Spleen (tissue), 11 donors: ENCODE results near the gene KIF17. TPM values are rescaled to one million over a fixed set of nuclear protein-coding genes. Genes with fewer than 3 reads are reported as not detected.

Experiments used
- DNase-seq: peaks from one replicate; pipeline ENCODE4 v3.0.0-alpha.2; 2020
- H3K27ac ChIP-seq, 8 donors: fragments of 200-600 bp; sonication (generic) in 7 of 8; 1 replicate in 4 of 8; 2 replicates in 4 of 8; pipeline versions ENCODE4 v1.5.0 to v1.8.0; 2016 to 2021; ENCODE audit warnings: inconsistent platforms in 4 of 8, mild to moderate bottlenecking in 4 of 8, moderate library complexity in 1 of 8
- H3K27me3 ChIP-seq, 7 donors: fragments of 200-600 bp; sonication (generic) in 6 of 7; replicated peaks in 1 of 7; 1 replicate in 4 of 7; 2 replicates in 3 of 7; pipeline versions ENCODE4 v1.5.0 to v1.8.0; 2016 to 2021; ENCODE audit warnings: inconsistent platforms in 3 of 7, mild to moderate bottlenecking in 1 of 7
- H3K36me3 ChIP-seq, 6 donors: fragments of 200-600 bp; sonication (generic) in 5 of 6; 1 replicate in 4 of 6; 2 replicates in 2 of 6; pipeline versions ENCODE4 v1.5.0 to v1.8.0; 2016 to 2021; ENCODE audit warnings: inconsistent platforms in 2 of 6
- H3K4me1 ChIP-seq, 6 donors: fragments of 200-600 bp; sonication (generic) in 5 of 6; 1 replicate in 3 of 6; 2 replicates in 3 of 6; pipeline versions ENCODE4 v1.5.0 to v1.8.0; 2016 to 2021; ENCODE audit warnings: inconsistent platforms in 3 of 6
- H3K4me3 ChIP-seq, 8 donors: fragments of 200-600 bp; sonication (generic) in 7 of 8; 1 replicate in 4 of 8; 2 replicates in 4 of 8; pipeline versions ENCODE4 v1.5.0 to v1.8.0; 2016 to 2021; ENCODE audit warnings: inconsistent platforms in 4 of 8, mild to moderate bottlenecking in 4 of 8, moderate library complexity in 2 of 8
- H3K9me3 ChIP-seq, 8 donors: fragments of 200-600 bp; sonication (generic) in 7 of 8; 1 replicate in 4 of 8; 2 replicates in 4 of 8; pipeline versions ENCODE4 v1.5.0 to v1.8.0; 2016 to 2021; ENCODE audit warnings: inconsistent platforms in 4 of 8
- POLR2A ChIP-seq, 3 donors: fragments of 450-650 bp; IDR thresholded peaks; one replicate each; pipeline ENCODE4 v1.5.1; 2017; ENCODE audit warnings: antibody characterized with exemption in 3 of 3, mild to moderate bottlenecking in 1 of 3
- POLR2AphosphoS5 ChIP-seq, 3 donors: sonication (generic); formaldehyde crosslinking; IDR thresholded peaks; one replicate each; pipeline ENCODE4 v1.5.1; 2017; ENCODE audit warnings: antibody characterized with exemption in 3 of 3
- WGBS, 5 donors: extraction: QIAGEN DNeasy Blood & Tissue Kit in 3 of 5; methylation state at CpG; one replicate each; pipeline versions ENCODE4 v1.1.5 to v1.1.7; 2013 to 2018; 5-methylcytosine and 5-hydroxymethylcytosine counted together
- intact Hi-C: fragments of 100-400 bp; cut with DNase I; formaldehyde crosslinking; loops from one replicate; pipeline ENCODE4 v1.15.0; 2023; ENCODE audit warnings: low total_unique reads
- polyA plus RNA-seq, 3 donors: library from polyadenylated mRNA; stranded (reverse); fragments of 200-250 nt; gene quantifications; one replicate each; pipeline ENCODE4 v1.2.1, GENCODE V29; 2013
- total RNA-seq, 7 donors: library from RNA; depleted of rRNA in 3 of 7; stranded (reverse); fragments of >200 nt in 3 of 7; fragmentation: NEBNext Ultra II Directional in 4 of 7; extraction: Animal tissue kit (Norgen Biotek cat#: 25700) in 4 of 7; gene quantifications; one replicate each; pipeline versions ENCODE4 v1.1.0 to v1.2.1, GENCODE V29; 2016 to 2021
- TF ChIP-seq, protein P1 (sequence below), 11 experiments: fragments of 200-600 bp in 7 of 11; fragments of 450-650 bp in 4 of 11; sonication (generic) in 4 of 11; IDR thresholded peaks in 8 of 11; conservative IDR thresholded peaks in 3 of 11; 1 replicate in 7 of 11; 2 replicates in 4 of 11; pipeline versions ENCODE4 v1.4.0 to v1.8.0; 2016 to 2021; ENCODE audit warnings: antibody characterized with exemption in 11 of 11, inconsistent platforms in 4 of 11, mild to moderate bottlenecking in 1 of 11
- donor health status: healthy with polysubstance abuse.
- donor health status: DM: no; HTN: no; CAD: no; lungs with moderate emphysema.
- donor health status: DM: no; HTN: no; CAD: no.
- donor health status: Bipolar disorder and iron deficiency.
- donor health status: healthy.
- donor health status: DM: no; HTN: no; CAD: no.
- donor health status: DM: yes; HTN: yes; CAD: no.

The KIF17 gene
- total and polyA plus RNA-seq, 10 donors, result 8.3 to 82.2 (median 47.6) TPM

DNA sequence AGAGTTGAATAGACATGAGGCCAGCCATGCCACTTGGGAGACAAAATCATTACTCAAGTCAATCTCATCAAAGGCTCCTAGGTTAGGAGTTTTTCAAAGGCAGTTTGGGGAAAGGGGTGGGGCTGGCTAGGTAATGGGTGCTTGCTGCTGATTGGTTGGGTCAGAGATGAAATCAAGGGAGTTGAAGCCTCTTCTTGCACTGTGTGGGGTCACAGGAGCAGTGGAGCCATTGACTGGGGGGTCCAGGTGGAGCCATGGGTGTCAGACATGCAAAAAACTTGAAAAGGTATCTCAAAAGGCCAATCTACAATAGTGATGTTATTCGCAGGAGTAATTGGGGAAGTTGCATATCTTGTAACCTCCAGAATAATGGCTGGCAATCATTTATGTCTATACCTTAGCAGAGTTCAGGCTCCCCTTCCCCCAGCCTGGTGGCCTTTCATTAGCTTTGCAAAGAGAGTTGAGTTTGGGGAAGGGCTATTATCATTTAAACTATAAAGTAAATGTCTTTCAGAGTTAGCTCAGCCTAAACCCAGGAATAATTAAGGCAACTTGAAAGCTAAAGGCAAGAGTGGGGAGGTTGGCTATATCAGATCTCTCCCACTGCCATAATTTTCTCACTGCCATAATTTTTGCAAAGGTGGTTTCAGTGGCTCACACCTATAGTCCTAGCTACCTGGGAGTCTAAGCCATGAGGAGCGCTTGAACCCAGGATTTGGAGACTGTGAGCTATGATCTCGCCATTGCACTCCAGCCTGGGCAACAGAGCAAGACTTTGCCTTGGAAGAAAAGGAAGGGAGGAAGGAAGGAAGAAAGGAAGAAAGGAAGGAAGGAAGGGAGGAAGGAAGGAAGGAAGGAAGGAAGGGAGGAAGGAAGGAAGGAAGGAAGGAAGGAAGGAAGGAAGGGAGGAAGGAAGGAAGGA lies 92.4 kb downstream of the KIF17 start:
- Histone ChIP-seq H3K4me1 (no peaks in the 10 kb centered on the region), H3K27ac (no peak overlapping the region), H3K9me3 (peaks cover 0 to 19% (median 0%) of the 10 kb centered on the region in 8 donors), H3K36me3 (no peaks in the 10 kb centered on the region), H3K27me3 (no peaks in the 10 kb centered on the region), H3K4me3 (no peak overlapping the region)
- WGBS, 5 donors, result 76 to 87% (median 76%) methylated on average over 3 of the region's 3 CpGs
- no peak for DNase-seq
- TF ChIP-seq POLR2A (IDR thresholded peaks at IDR 0.05) (no peak), POLR2AphosphoS5 (IDR thresholded peaks at IDR 0.05) (no peak)
- TF ChIP-seq, protein P1, sequence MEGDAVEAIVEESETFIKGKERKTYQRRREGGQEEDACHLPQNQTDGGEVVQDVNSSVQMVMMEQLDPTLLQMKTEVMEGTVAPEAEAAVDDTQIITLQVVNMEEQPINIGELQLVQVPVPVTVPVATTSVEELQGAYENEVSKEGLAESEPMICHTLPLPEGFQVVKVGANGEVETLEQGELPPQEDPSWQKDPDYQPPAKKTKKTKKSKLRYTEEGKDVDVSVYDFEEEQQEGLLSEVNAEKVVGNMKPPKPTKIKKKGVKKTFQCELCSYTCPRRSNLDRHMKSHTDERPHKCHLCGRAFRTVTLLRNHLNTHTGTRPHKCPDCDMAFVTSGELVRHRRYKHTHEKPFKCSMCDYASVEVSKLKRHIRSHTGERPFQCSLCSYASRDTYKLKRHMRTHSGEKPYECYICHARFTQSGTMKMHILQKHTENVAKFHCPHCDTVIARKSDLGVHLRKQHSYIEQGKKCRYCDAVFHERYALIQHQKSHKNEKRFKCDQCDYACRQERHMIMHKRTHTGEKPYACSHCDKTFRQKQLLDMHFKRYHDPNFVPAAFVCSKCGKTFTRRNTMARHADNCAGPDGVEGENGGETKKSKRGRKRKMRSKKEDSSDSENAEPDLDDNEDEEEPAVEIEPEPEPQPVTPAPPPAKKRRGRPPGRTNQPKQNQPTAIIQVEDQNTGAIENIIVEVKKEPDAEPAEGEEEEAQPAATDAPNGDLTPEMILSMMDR (IDR thresholded peaks at IDR 0.05 in 8 of 11, conservative IDR thresholded peaks at IDR 0.05 in 3 of 11), result no peak
- intact Hi-C loops, result no loop called here

DNA sequence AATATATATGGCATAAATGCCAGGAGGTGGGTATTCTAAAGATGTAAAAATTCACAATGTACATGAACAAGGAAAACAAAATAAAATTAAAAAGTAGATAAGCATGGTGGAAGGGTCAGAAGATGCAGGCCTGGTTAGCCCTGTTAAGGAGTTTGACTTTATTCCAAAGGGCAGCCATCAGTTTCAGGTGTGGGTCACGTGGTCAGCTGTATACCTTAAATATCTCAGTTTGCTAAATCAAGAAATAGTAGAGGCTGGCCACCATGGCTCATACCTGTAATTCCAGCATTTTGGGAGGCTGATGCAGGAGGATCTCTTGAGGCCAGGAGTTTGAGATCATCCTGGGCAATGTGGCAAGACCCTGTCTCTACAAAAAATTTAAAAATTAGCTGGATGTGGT lies 93.1 kb downstream of the KIF17 start:
- Histone ChIP-seq H3K36me3 (peaks cover 0 to 6% (median 0%) of the 10 kb centered on the region in 6 donors), H3K9me3 (peaks cover 0 to 19% (median 0%) of the 10 kb centered on the region in 8 donors), H3K4me1 (no peaks in the 10 kb centered on the region), H3K27ac (no peak overlapping the region), H3K27me3 (no peaks in the 10 kb centered on the region), H3K4me3 (no peak overlapping the region)
- WGBS, 5 donors, result 79 to 90% (median 86%) methylated on average over 1 of the region's 1 CpG
- no peak for DNase-seq
- TF ChIP-seq POLR2AphosphoS5 (IDR thresholded peaks at IDR 0.05), result no peak
- no peak for TF ChIP-seq POLR2A (IDR thresholded peaks at IDR 0.05)
- TF ChIP-seq, protein P1 (IDR thresholded peaks at IDR 0.05 in 8 of 11, conservative IDR thresholded peaks at IDR 0.05 in 3 of 11), result no peak
- intact Hi-C loops, result no loop called here

DNA sequence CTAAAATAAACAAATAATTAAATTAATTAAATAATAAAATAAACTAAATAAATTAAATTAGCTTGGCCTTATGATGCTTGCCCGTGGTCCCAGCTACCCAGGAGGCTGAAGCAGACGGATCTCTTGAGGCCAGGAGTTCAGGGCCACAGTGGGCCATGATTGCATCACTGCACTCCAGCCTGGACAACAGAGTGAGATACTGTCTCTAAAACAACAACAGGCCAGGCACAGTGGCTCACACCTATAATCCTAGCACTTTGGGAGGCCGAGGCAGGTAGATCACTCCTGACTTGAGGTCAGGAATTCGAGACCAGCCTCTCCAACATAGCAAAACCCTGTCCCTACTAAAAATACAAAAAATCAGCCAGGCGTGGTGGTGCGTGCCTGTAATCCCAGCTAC lies 96.8 kb downstream of the KIF17 start:
- H3K4me3 ChIP-seq, result no peak overlapping the region
- 67 to 93% (median 80%) methylated on average over 6 of the region's 6 CpGs for WGBS, 5 donors
- H3K27me3 ChIP-seq, result no peaks in the 10 kb centered on the region
- no peak overlapping the region for H3K27ac ChIP-seq
- no peak for DNase-seq
- intact Hi-C loops, result no loop called here
- H3K9me3 ChIP-seq, result no peaks in the 10 kb centered on the region
- TF ChIP-seq, protein P1 (IDR thresholded peaks at IDR 0.05 in 8 of 11, conservative IDR thresholded peaks at IDR 0.05 in 3 of 11), result no peak
- TF ChIP-seq POLR2A (IDR thresholded peaks at IDR 0.05) (no peak), POLR2AphosphoS5 (IDR thresholded peaks at IDR 0.05) (no peak)
- peaks cover 0 to 7% (median 1%) of the 10 kb centered on the region in 6 donors for H3K4me1 ChIP-seq
- peaks cover 0 to 38% (median 0%) of the 10 kb centered on the region in 6 donors for H3K36me3 ChIP-seq

DNA sequence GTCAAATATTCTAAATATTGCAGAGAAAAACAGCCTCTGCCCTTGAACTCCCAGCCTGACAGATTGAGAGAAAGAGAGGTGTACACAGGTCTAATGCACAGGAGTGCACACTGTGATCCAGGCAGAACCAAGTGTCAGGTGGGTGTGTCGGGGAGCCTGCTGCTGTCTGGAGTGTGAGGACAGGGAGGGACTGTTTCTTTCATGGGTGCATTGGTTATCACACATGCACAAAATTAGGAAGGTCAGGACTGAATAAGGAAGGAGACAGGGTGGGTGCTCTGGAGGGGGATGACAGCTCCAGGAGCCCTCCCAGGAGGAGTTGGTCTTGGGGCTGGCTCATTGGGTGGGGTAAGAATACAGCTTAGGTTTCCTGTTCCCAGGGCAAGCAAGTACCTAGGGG lies 97.8 kb downstream of the KIF17 start:
- Histone ChIP-seq H3K27me3 (no peaks in the 10 kb centered on the region), H3K27ac (no peak overlapping the region), H3K4me1 (peaks cover 0 to 7% (median 1%) of the 10 kb centered on the region in 6 donors), H3K9me3 (no peaks in the 10 kb centered on the region), H3K36me3 (peaks cover 0 to 48% (median 0%) of the 10 kb centered on the region in 6 donors), H3K4me3 (no peak overlapping the region)
- intact Hi-C loops, result no loop called here
- WGBS, 5 donors, result 77 to 100% (median 84%) methylated on average over 1 of the region's 1 CpG
- DNase-seq, result no peak
- TF ChIP-seq, protein P1 (IDR thresholded peaks at IDR 0.05 in 8 of 11, conservative IDR thresholded peaks at IDR 0.05 in 3 of 11), result no peak
- TF ChIP-seq POLR2A (IDR thresholded peaks at IDR 0.05) (no peak), POLR2AphosphoS5 (IDR thresholded peaks at IDR 0.05) (no peak)
